H1 (cell line): Measurements from ENCODE around the gene RASD2. TPM values are rescaled to one million over a fixed set of nuclear protein-coding genes. Genes with fewer than 3 reads are reported as not detected.

ENCODE experiments used
- CTCF ChIA-PET: fragments of 300-600 bp; sonication (Branson Sonifier 250); formaldehyde crosslinking; loops from one replicate; lab custom pipeline; 2021; ENCODE audit not compliant: partially characterized antibody; lab: Charles Lee
- POLR2A ChIA-PET: fragments of 300-600 bp; sonication (Branson Sonifier 250); formaldehyde crosslinking; loops from one replicate; lab custom pipeline; 2021; ENCODE audit warnings: inconsistent platforms; ENCODE audit not compliant: partially characterized antibody; lab: Charles Lee
- DNase-seq, 2 experiments: peaks; one replicate each; pipeline versions ENCODE4 v3.0.0 to v3.0.0-alpha.2; 2010 to 2022; ENCODE audit warnings: low spot score in 2 of 2, low read depth in 1 of 2, mixed read lengths in 1 of 2
- FAIRE-seq: peaks from 2 replicates; lab custom pipeline; 2011; peaks lifted over from hg19 to GRCh38; lab: Jason Lieb, UNC
- H2AFZ ChIP-seq: 2 replicates; pipeline ENCODE4 v1.8.1; 2012; ENCODE audit warnings: low read length, inconsistent platforms
- H2AK5ac ChIP-seq: 2 replicates; pipeline ENCODE4 v1.6.1; 2013; ENCODE audit warnings: low read depth, low read length
- H2BK120ac ChIP-seq: replicated peaks from 2 replicates; pipeline ENCODE3; 2013; ENCODE audit warnings: low read depth, low read length, inconsistent platforms
- H2BK12ac ChIP-seq: 2 replicates; pipeline ENCODE4 v1.6.1; 2013; ENCODE audit warnings: low read depth, low read length
- H2BK15ac ChIP-seq: 2 replicates; pipeline ENCODE4 v1.6.1; 2013; ENCODE audit warnings: low read length
- H2BK20ac ChIP-seq: 2 replicates; pipeline ENCODE4 v1.6.1; 2013; ENCODE audit warnings: low read length
- H2BK5ac ChIP-seq: 2 replicates; pipeline ENCODE4 v1.6.1; 2013; ENCODE audit warnings: low read depth, low read length
- H3K14ac ChIP-seq: 2 replicates; pipeline ENCODE4 v1.6.1; 2013; ENCODE audit warnings: inconsistent platforms; ENCODE audit not compliant: insufficient read length
- H3K18ac ChIP-seq: 2 replicates; pipeline ENCODE4 v1.6.1; 2013; ENCODE audit warnings: low read length; ENCODE audit errors: extremely low read depth
- H3K23ac ChIP-seq: 2 replicates; pipeline ENCODE4 v1.6.1; 2013; ENCODE audit warnings: inconsistent platforms; ENCODE audit not compliant: insufficient read length
- H3K23me2 ChIP-seq: 2 replicates; pipeline ENCODE4 v1.6.1; 2013; ENCODE audit warnings: low read depth, low read length
- H3K27ac ChIP-seq: 2 replicates; pipeline ENCODE4 v1.6.1; 2011; ENCODE audit warnings: low read depth, low read length, inconsistent platforms
- H3K27me3 ChIP-seq, 4 experiments: replicated peaks in 1 of 4; 1 replicate in 1 of 4; 2 replicates in 3 of 4; pipeline versions ENCODE4 v1.6.1 to v1.8.1; 2011 to 2013; ENCODE audit warnings: low read length in 3 of 4, mild to moderate bottlenecking in 3 of 4, inconsistent platforms in 2 of 4, mixed read lengths in 2 of 4, moderate library complexity in 1 of 4; ENCODE audit not compliant: control insufficient read depth in 3 of 4, insufficient read depth in 3 of 4; ENCODE audit errors: extremely low read depth in 1 of 4
- H3K36me3 ChIP-seq, 4 experiments: 2 replicates each; pipeline versions ENCODE4 v1.6.1 to v1.8.1; 2011 to 2013; ENCODE audit warnings: mild to moderate bottlenecking in 4 of 4, low read length in 3 of 4, moderate library complexity in 2 of 4, control low read depth in 1 of 4, inconsistent platforms in 1 of 4; ENCODE audit not compliant: insufficient read depth in 4 of 4, control insufficient read depth in 2 of 4
- H3K4ac ChIP-seq: replicated peaks from 2 replicates; pipeline ENCODE3; 2013; ENCODE audit warnings: low read length, low read depth, mixed read lengths, inconsistent platforms; ENCODE audit not compliant: insufficient read length
- H3K4me1 ChIP-seq, 4 experiments: replicated peaks in 1 of 4; 1 replicate in 1 of 4; 2 replicates in 3 of 4; pipeline versions ENCODE4 v1.6.1 to v1.8.1; 2011 to 2013; ENCODE audit warnings: low read length in 3 of 4, inconsistent platforms in 2 of 4, mixed read lengths in 1 of 4; ENCODE audit not compliant: insufficient read depth in 4 of 4, control insufficient read depth in 3 of 4
- H3K4me2 ChIP-seq, 2 experiments: 2 replicates each; pipeline versions ENCODE4 v1.6.1 to v1.8.1; 2011 to 2013; ENCODE audit warnings: low read depth in 2 of 2, low read length in 2 of 2, control low read depth in 1 of 2, inconsistent platforms in 1 of 2, mild to moderate bottlenecking in 1 of 2; ENCODE audit not compliant: insufficient read depth in 1 of 2
- H3K4me3 ChIP-seq, 4 experiments: fragments of 200-600, 300-600 bp in 1 of 4; sonication (generic), shearing (Covaris generic), sonication (Bioruptor Twin) in 1 of 4; 2 replicates each; pipeline versions ENCODE4 v1.5.1 to v1.8.1; 2011 to 2016; ENCODE audit warnings: low read length in 4 of 4, low read depth in 3 of 4, control low read depth in 2 of 4, inconsistent platforms in 2 of 4, mild to moderate bottlenecking in 2 of 4, mixed read lengths in 1 of 4, moderate library complexity in 1 of 4; ENCODE audit not compliant: insufficient read depth in 2 of 4; ENCODE audit errors: extremely low read depth in 1 of 4
- H3K56ac ChIP-seq: replicated peaks from 2 replicates; pipeline ENCODE3; 2013; ENCODE audit warnings: low read depth, mild to moderate bottlenecking, mixed read lengths, low read length, inconsistent platforms; ENCODE audit not compliant: insufficient read length
- H3K79me1 ChIP-seq: 2 replicates; pipeline ENCODE4 v1.6.1; 2013; ENCODE audit warnings: low read depth, low read length, control low read depth
- H3K79me2 ChIP-seq, 2 experiments: 2 replicates each; pipeline versions ENCODE4 v1.6.1 to v1.8.1; 2012 to 2013; ENCODE audit warnings: low read length in 2 of 2, mild to moderate bottlenecking in 2 of 2, inconsistent platforms in 1 of 2; ENCODE audit not compliant: insufficient read depth in 2 of 2, control insufficient read depth in 1 of 2
- H3K9ac ChIP-seq, 4 experiments: replicated peaks in 1 of 4; 1 replicate in 1 of 4; 2 replicates in 3 of 4; pipeline versions ENCODE4 v1.6.1 to v1.8.1; 2011 to 2013; ENCODE audit warnings: low read depth in 3 of 4, low read length in 3 of 4, control low read depth in 2 of 4, mild to moderate bottlenecking in 2 of 4, moderate library complexity in 2 of 4, inconsistent platforms in 1 of 4; ENCODE audit errors: extremely low read depth in 1 of 4
- H3K9me3 ChIP-seq, 2 experiments: 2 replicates each; pipeline versions ENCODE4 v1.6.1 to v1.8.1; 2012 to 2013; ENCODE audit warnings: mild to moderate bottlenecking in 2 of 2, moderate library complexity in 2 of 2, control low read depth in 1 of 2, inconsistent platforms in 1 of 2, low read depth in 1 of 2, low read length in 1 of 2, mixed read lengths in 1 of 2; ENCODE audit not compliant: insufficient read depth in 2 of 2
- H4K20me1 ChIP-seq, 2 experiments: replicated peaks in 1 of 2; 2 replicates each; pipeline versions ENCODE3 to v1.8.1; 2011 to 2013; ENCODE audit warnings: inconsistent platforms in 2 of 2, low read length in 2 of 2, mild to moderate bottlenecking in 1 of 2; ENCODE audit not compliant: insufficient read depth in 2 of 2, control insufficient read depth in 1 of 2
- H4K5ac ChIP-seq: 2 replicates; pipeline ENCODE4 v1.6.1; 2013; ENCODE audit warnings: low read length, low read depth, mixed read lengths, inconsistent platforms; ENCODE audit not compliant: insufficient read length
- H4K8ac ChIP-seq: 2 replicates; pipeline ENCODE4 v1.8.0; 2013; ENCODE audit warnings: mild to moderate bottlenecking, moderate library complexity, low read length, inconsistent platforms; ENCODE audit not compliant: insufficient read depth; ENCODE audit errors: extremely low read depth
- H4K91ac ChIP-seq: replicated peaks from 2 replicates; pipeline ENCODE3; 2013; ENCODE audit warnings: low read length, mixed read lengths, inconsistent platforms; ENCODE audit not compliant: insufficient read length
- BRCA1 ChIP-seq: IDR thresholded peaks from 2 replicates; pipeline ENCODE4 v1.6.1; 2012; ENCODE audit warnings: low read depth, low read length, improper control_type of control experiment
- CTBP2 ChIP-seq: IDR thresholded peaks from 2 replicates; pipeline ENCODE4 v1.7.0; 2011; ENCODE audit warnings: borderline replicate concordance, mild to moderate bottlenecking, moderate library complexity, mixed read lengths, low read length; ENCODE audit not compliant: insufficient read depth, insufficient read length
- EGR1 ChIP-seq: IDR thresholded peaks from 2 replicates; pipeline ENCODE4 v1.6.1; 2011; ENCODE audit warnings: low read depth, low read length, borderline replicate concordance
- JUN ChIP-seq: IDR thresholded peaks from 2 replicates; pipeline ENCODE4 v1.6.1; 2011; ENCODE audit warnings: low read depth, mild to moderate bottlenecking, improper control_type of control experiment, low read length
- RFX5 ChIP-seq: IDR thresholded peaks from 2 replicates; pipeline ENCODE4 v1.6.1; 2011; ENCODE audit warnings: low read depth, low read length, improper control_type of control experiment, borderline replicate concordance
- SAP30 ChIP-seq: fragments of 300-600 bp; sonication (generic); IDR thresholded peaks from 2 replicates; pipeline ENCODE4 v1.7.1; 2012; ENCODE audit warnings: low read length, moderate library complexity, mild to moderate bottlenecking, inconsistent platforms; ENCODE audit not compliant: insufficient read depth, insufficient replicate concordance
- SIX5 ChIP-seq: IDR thresholded peaks from 2 replicates; pipeline ENCODE4 v1.6.1; 2011; ENCODE audit warnings: mild to moderate bottlenecking, low read depth, low read length
- WGBS, 2 experiments: shearing (Covaris generic) in 1 of 2; methylation state at CpG; one replicate each; pipeline versions ENCODE4 v1.1.6 to v1.1.7; 2013 to 2015; ENCODE audit warnings: low lambda C conversion rate in 2 of 2, mixed read lengths in 2 of 2, inconsistent platforms in 1 of 2, low coverage in 1 of 2, missing lambda C conversion rate in 1 of 2; ENCODE audit not compliant: insufficient replicate concordance in 2 of 2, insufficient coverage in 1 of 2, insufficient read length in 1 of 2; ENCODE audit errors: extremely low coverage in 1 of 2, missing lambda C conversion rate in 1 of 2; 5-methylcytosine and 5-hydroxymethylcytosine counted together
- polyA plus RNA-seq, 7 experiments: library from polyadenylated mRNA; depleted of rRNA in 3 of 7; stranded (reverse) in 5 of 7; unstranded in 2 of 7; fragments of >200 nt in 5 of 7; fragments of 200-250 nt in 2 of 7; gene quantifications; 1 replicate in 5 of 7; 2 replicates in 1 of 7; 4 replicates in 1 of 7; pipeline versions ENCODE4 v1.2.1 to v1.2.3, GENCODE V29; 2011 to 2013; ENCODE audit warnings: missing spikeins in 2 of 7, mixed read lengths in 2 of 7
- total RNA-seq: library from RNA; stranded (reverse); fragmentation: NEBNext Ultra II Directional; extraction: Animal tissue kit (Norgen Biotek cat#: 25700); gene quantifications from 2 replicates; pipeline ENCODE4 v1.2.1, GENCODE V29; 2021
- TF ChIP-seq, protein P1 (sequence below): IDR thresholded peaks from 2 replicates; pipeline ENCODE4 v1.6.1; 2012; ENCODE audit warnings: low read length, inconsistent platforms

Gene RASD2
- total and polyA plus RNA-seq, 2 of the 8 experiments (the other 6 are each of a cell fraction or from before 2014, with no cell fraction given), result 1.9 to 5.1 TPM

DNA sequence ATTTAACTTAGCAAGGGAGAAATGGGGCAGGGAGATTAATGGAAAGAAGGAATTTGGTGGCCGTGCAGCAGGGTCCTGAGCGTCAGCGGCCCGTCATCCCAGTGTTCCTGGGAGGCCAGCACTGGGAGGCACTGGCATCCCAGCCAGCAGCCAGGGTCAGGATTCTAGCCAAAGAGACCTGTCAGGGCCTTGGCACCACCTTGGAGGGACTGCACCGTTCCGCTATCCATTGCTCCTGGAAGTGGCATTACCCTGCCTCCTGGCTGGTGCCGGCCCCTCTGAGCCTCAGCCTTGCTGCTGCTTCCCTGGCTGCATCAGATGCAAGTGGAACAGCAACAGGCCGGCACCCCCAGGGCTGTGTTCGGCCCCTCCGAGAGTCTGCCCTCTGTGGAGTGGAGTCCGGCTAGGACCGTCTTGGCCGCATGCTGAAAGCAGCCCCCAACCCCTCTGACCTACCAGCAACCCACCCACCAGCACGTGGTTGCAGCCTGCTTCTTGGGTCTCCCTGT lies 30.1 kb downstream of the RASD2 start:
- FAIRE-seq, result no peak
- TF ChIP-seq JUN, result no peak
- no peak for TF ChIP-seq RFX5
- TF ChIP-seq, protein P1, sequence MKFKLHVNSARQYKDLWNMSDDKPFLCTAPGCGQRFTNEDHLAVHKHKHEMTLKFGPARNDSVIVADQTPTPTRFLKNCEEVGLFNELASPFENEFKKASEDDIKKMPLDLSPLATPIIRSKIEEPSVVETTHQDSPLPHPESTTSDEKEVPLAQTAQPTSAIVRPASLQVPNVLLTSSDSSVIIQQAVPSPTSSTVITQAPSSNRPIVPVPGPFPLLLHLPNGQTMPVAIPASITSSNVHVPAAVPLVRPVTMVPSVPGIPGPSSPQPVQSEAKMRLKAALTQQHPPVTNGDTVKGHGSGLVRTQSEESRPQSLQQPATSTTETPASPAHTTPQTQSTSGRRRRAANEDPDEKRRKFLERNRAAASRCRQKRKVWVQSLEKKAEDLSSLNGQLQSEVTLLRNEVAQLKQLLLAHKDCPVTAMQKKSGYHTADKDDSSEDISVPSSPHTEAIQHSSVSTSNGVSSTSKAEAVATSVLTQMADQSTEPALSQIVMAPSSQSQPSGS, result no peak
- TF ChIP-seq EGR1, result no peak
- no peak for TF ChIP-seq SIX5
- no peak for TF ChIP-seq SAP30
- no peak for TF ChIP-seq BRCA1
- no peak for TF ChIP-seq CTBP2

More for the DNA sequence above, 30.1 kb downstream of the RASD2 start:
- H3K56ac ChIP-seq, result no peak overlapping the region
- DNase-seq, result no peak
- H3K23ac ChIP-seq, result no peak overlapping the region
- 94% methylated on average over 14 of the region's 14 CpGs; no CpG with 5 or more reads in 1 of the 2 experiments for WGBS, 2 experiments
- no peak overlapping the region for H3K14ac ChIP-seq
- CTCF ChIA-PET, result interaction anchor here (0.6 to 3.4 kb wide), 6 partner anchors 12 to 411 kb away, joined by 3 to 17 read pairs (median 4); no protein-coding TSS in a partner anchor
- no peaks in the 10 kb centered on the region for H3K36me3 ChIP-seq
- no peak overlapping the region for H3K4ac ChIP-seq
- no peak overlapping the region for H3K4me3 ChIP-seq
- no peak overlapping the region for H3K9ac ChIP-seq
- no peak overlapping the region for H2BK12ac ChIP-seq
- H3K27ac ChIP-seq, result no peak overlapping the region
- H2AK5ac ChIP-seq, result no peak overlapping the region
- no peaks in the 10 kb centered on the region for H3K27me3 ChIP-seq
- H3K79me1 ChIP-seq, result no peaks in the 10 kb centered on the region
- POLR2A ChIA-PET, result interaction anchor here (1.1 kb wide), 2 partner anchors 139 to 151 kb away, joined by 3 read pairs; no protein-coding TSS in a partner anchor
- H3K23me2 ChIP-seq, result no peaks in the 10 kb centered on the region
- no peak overlapping the region for H3K4me2 ChIP-seq
- H3K18ac ChIP-seq, result no peak overlapping the region
- H4K91ac ChIP-seq, result no peak overlapping the region
- H2BK15ac ChIP-seq, result no peak overlapping the region
- H2BK20ac ChIP-seq, result no peak overlapping the region
- no peaks in the 10 kb centered on the region for H3K9me3 ChIP-seq
- no peak overlapping the region for H2BK5ac ChIP-seq
- H2BK120ac ChIP-seq, result no peak overlapping the region
- no peaks in the 10 kb centered on the region for H3K4me1 ChIP-seq
- no peaks in the 10 kb centered on the region for H3K79me2 ChIP-seq
- no peak overlapping the region for H4K5ac ChIP-seq
- no peak overlapping the region for H2AFZ ChIP-seq
- H4K8ac ChIP-seq, result no peak overlapping the region
- no peaks in the 10 kb centered on the region for H4K20me1 ChIP-seq
